CD4-positive, alpha-beta T cell (primary cell): Measurements from ENCODE around the gene NABP2. TPM values are rescaled to one million over a fixed set of nuclear protein-coding genes. Genes with fewer than 3 reads are reported as not detected.

Experiments used
- ATAC-seq: fragments of 200-7000 bp; cut with Tn5 transposase; one replicate; pipeline ENCODE4 v1.10.0; 2022; ENCODE audit warnings: mild to moderate bottlenecking; ENCODE audit not compliant: poor library complexity
- CTCF ChIA-PET: fragments of 350-600 bp; sonication (Branson Sonifier 250); formaldehyde crosslinking; loops from one replicate; lab custom pipeline; 2021; ENCODE audit warnings: antibody characterized with exemption, inconsistent platforms; lab: Charles Lee
- POLR2A ChIA-PET: fragments of 350-600 bp; sonication (Branson Sonifier 250); formaldehyde crosslinking; loops from one replicate; lab custom pipeline; 2021; ENCODE audit warnings: antibody characterized with exemption, inconsistent platforms; lab: Charles Lee
- DNase-seq, 14 experiments: peaks; one replicate each; pipeline ENCODE4 v3.0.0-alpha.2; 2013 to 2020; ENCODE audit warnings: mixed read lengths in 2 of 14
- H3K27ac ChIP-seq, 2 donors: one replicate each; pipeline versions ENCODE4 v1.5.1 to v1.7.0; 2013; ENCODE audit warnings: low read length in 2 of 2, low read depth in 1 of 2, mild to moderate bottlenecking in 1 of 2
- H3K27me3 ChIP-seq, 2 experiments: 1 replicate in 1 of 2; 2 replicates in 1 of 2; pipeline versions ENCODE4 v1.6.1 to v1.7.0; 2013; ENCODE audit warnings: low read length in 2 of 2, control low read depth in 1 of 2, mild to moderate bottlenecking in 1 of 2, moderate library complexity in 1 of 2; ENCODE audit not compliant: insufficient read depth in 2 of 2, control insufficient read depth in 1 of 2
- H3K36me3 ChIP-seq: one replicate; pipeline ENCODE4 v1.6.1; 2013; ENCODE audit warnings: low read length, control low read depth; ENCODE audit not compliant: insufficient read depth
- H3K4me1 ChIP-seq: one replicate; pipeline ENCODE4 v1.6.1; 2013; ENCODE audit warnings: low read length, control low read depth; ENCODE audit not compliant: insufficient read depth
- H3K4me3 ChIP-seq: one replicate; pipeline ENCODE4 v1.5.1; 2013; ENCODE audit warnings: mild to moderate bottlenecking, low read length, moderate library complexity
- H3K9me3 ChIP-seq, 2 experiments: 1 replicate in 1 of 2; 2 replicates in 1 of 2; pipeline versions ENCODE4 v1.6.1 to v1.7.0; 2013; ENCODE audit warnings: low read length in 2 of 2, mild to moderate bottlenecking in 2 of 2, control low read depth in 1 of 2, moderate library complexity in 1 of 2; ENCODE audit not compliant: control insufficient read depth in 1 of 2, insufficient read depth in 1 of 2
- H3K27ac Mint-ChIP-seq: one replicate; pipeline ENCODE4 v1.8.0; 2020; ENCODE audit warnings: mixed read lengths
- H3K27me3 Mint-ChIP-seq: one replicate; pipeline ENCODE4 v1.8.0; 2021; ENCODE audit warnings: mixed read lengths
- H3K36me3 Mint-ChIP-seq: one replicate; pipeline ENCODE4 v1.8.0; 2021; ENCODE audit warnings: low read depth, mixed read lengths
- H3K4me1 Mint-ChIP-seq: one replicate; pipeline ENCODE4 v1.8.0; 2021; ENCODE audit warnings: low read depth, mixed read lengths
- H3K4me3 Mint-ChIP-seq: one replicate; pipeline ENCODE4 v1.8.0; 2020; ENCODE audit warnings: mild to moderate bottlenecking, mixed read lengths
- H3K9me3 Mint-ChIP-seq: one replicate; pipeline ENCODE4 v1.8.0; 2020; ENCODE audit warnings: mixed read lengths
- CTCF ChIP-seq: fragments of 200-600 bp; IDR thresholded peaks from one replicate; pipeline ENCODE4 v1.8.0; 2022; ENCODE audit warnings: antibody characterized with exemption, mild to moderate bottlenecking
- intact Hi-C, 2 experiments: fragments of 100-400 bp; cut with DNase I in 1 of 2; cut with micrococcal nuclease in 1 of 2; formaldehyde crosslinking; loops; one replicate each; pipeline versions ENCODE4 v1.15.1 to v1.9.0; 2023 to 2025; cut with DNase I, micrococcal nuclease
- total RNA-seq, 174 experiments: library from RNA in 2 of 174; stranded (reverse) in 2 of 174; gene quantifications; one replicate each; pipeline ENCODE4 v1.2.3 and lab custom pipeline; 2021 to 2026

NABP2 gene
- total RNA-seq, 2 experiments from 2014 or later: 7.6 to 9.1 TPM

DNA sequence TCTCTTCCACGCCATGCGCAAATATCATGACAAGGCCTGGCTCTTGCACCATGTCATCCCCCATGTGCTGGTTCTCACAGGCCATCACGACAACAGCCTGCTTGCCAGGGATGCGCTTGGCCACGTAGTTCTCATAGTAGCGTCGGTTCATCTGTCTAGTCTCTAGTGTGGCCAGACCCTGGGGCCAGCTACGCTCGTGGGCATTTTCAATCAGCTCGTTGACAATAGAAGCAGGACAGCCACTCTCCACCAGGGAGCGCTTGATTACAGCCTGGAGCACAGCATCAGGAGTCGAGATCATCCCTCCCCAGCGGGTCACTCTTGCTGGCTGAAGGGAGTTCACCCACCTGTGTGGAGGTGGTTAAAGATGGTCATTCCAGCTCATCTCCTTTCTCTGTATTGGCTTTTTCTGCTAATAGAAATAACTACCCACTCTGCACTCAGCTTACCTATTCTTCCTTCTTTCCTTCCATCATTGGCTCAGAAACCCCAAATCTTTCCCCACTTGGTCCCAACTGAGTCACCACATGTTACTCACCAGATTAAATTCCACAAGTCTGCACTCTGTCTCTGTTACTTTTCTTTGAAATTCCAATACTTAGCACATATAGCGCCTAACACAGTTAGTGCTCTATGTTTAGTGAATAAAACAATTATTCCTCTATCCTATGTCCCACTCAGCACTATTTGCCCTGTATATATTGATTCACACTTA lies 17.5 kb upstream of the NABP2 start:
- no peaks in the 10 kb centered on the region for H3K9me3 ChIP-seq
- Mint-ChIP-seq H3K4me3 (no peak overlapping the region), H3K36me3 (peaks cover 64% of the 10 kb centered on the region), H3K27ac (peak overlapping the region; percentile 40), H3K9me3 (no peaks in the 10 kb centered on the region), H3K27me3 (no peaks in the 10 kb centered on the region), H3K4me1 (peaks cover 6% of the 10 kb centered on the region)
- no peak for TF ChIP-seq CTCF
- H3K27ac ChIP-seq: no peak overlapping the region
- peak; percentile 65 for ATAC-seq
- intact Hi-C loops: loop anchor here in 1 of 2 experiments (5.0 kb wide), 1 partner anchor 256 kb away; no protein-coding TSS in a partner anchor
- POLR2A ChIA-PET: interaction anchor here (0.6 to 2.1 kb wide), 5 partner anchors 9 to 258 kb away, joined by 3 to 10 read pairs (median 4); partner anchors contain the start of genes PA2G4 and RNF41
- DNase-seq: peak in 11 of 14 experiments; percentile 17 to 64 (median 25)
- peaks cover 59% of the 10 kb centered on the region for H3K36me3 ChIP-seq
- H3K27me3 ChIP-seq: no peaks in the 10 kb centered on the region
- CTCF ChIA-PET: interaction anchor here (0.7 to 4.5 kb wide), 7 partner anchors 10 to 85 kb away, joined by 3 to 26 read pairs (median 6); partner anchors contain the start of genes ANKRD52, NABP2, RNF41 and SMARCC2
- H3K4me3 ChIP-seq: no peak overlapping the region
- no peaks in the 10 kb centered on the region for H3K4me1 ChIP-seq

DNA sequence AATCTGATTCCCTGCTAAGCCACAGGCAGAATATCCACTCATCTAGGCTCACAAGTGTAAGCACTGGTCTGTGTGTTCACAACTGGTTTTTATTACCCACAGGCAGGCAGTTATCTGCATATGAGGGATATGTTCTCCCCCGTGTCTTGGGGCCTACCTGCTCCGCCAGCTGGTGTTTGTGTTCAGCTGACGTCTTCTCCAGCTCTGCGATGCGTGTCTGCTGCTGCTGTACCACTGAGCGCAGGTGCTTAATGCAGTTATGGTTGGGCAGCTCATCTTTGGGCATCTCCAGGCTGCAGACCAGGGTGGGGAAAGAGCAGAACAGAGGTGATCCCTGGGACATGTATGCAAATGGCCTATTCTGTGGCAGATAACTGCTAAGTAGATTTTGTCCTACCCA lies 16.1 kb upstream of the NABP2 start:
- no peak for TF ChIP-seq CTCF
- Mint-ChIP-seq H3K27me3 (no peaks in the 10 kb centered on the region), H3K27ac (no peak overlapping the region), H3K4me3 (no peak overlapping the region), H3K4me1 (no peaks in the 10 kb centered on the region), H3K36me3 (peaks cover 78% of the 10 kb centered on the region), H3K9me3 (no peaks in the 10 kb centered on the region)
- intact Hi-C loops: loop anchor here in 1 of 2 experiments (5.0 kb wide), 1 partner anchor 254 kb away; no protein-coding TSS in a partner anchor
- DNase-seq (no peak), ATAC-seq (no peak)
- H3K27ac ChIP-seq: no peak overlapping the region
- no peaks in the 10 kb centered on the region for H3K9me3 ChIP-seq
- ChIA-PET POLR2A (interaction anchor here (1.4 kb wide), 1 partner anchor 18 kb away, joined by 5 read pairs; the partner anchor contains the start of gene SMARCC2), CTCF (interaction anchor here (0.6 to 4.5 kb wide), 3 partner anchors 14 to 366 kb away, joined by 3 to 26 read pairs (median 14); partner anchors contain the start of genes NABP2, RNF41 and SMARCC2)
- H3K27me3 ChIP-seq: no peaks in the 10 kb centered on the region
- no peaks in the 10 kb centered on the region for H3K4me1 ChIP-seq
- H3K36me3 ChIP-seq: peaks cover 73% of the 10 kb centered on the region
- H3K4me3 ChIP-seq: no peak overlapping the region

GRCh38 chr12:56212361-56212760 lies 11.8 kb upstream of the NABP2 start:
- intact Hi-C loops: no loop called here
- Mint-ChIP-seq H3K9me3 (no peaks in the 10 kb centered on the region), H3K4me3 (no peak overlapping the region), H3K27me3 (no peaks in the 10 kb centered on the region), H3K4me1 (peaks cover 12% of the 10 kb centered on the region), H3K27ac (no peak overlapping the region), H3K36me3 (peaks cover 77% of the 10 kb centered on the region)
- H3K9me3 ChIP-seq: no peaks in the 10 kb centered on the region
- H3K27ac ChIP-seq: no peak overlapping the region
- H3K27me3 ChIP-seq: no peaks in the 10 kb centered on the region
- ATAC-seq (no peak), DNase-seq (no peak)
- H3K4me3 ChIP-seq: no peak overlapping the region
- no peak for TF ChIP-seq CTCF
- ChIA-PET POLR2A (no interaction called here), CTCF (interaction anchor here (1.2 to 1.3 kb wide), 2 partner anchors 23 to 165 kb away, joined by 3 to 4 read pairs; partner anchors contain the start of gene SMARCC2)
- peaks cover 71% of the 10 kb centered on the region for H3K36me3 ChIP-seq
- no peaks in the 10 kb centered on the region for H3K4me1 ChIP-seq
